HG03432 (cell line): ENCODE measurements around the gene NEK2.
"Not testable (repeated sequence)": the region's sequence is repeated elsewhere in the genome, so short reads cannot be mapped to it uniquely, and the experiment has no call there.

Source experiments
- ATAC-seq: cut with Tn5 transposase; IDR thresholded peaks from one replicate; pipeline ENCODE4 v1.9.1; 2021; ENCODE audit warnings: mild to moderate bottlenecking, moderate library complexity; ENCODE audit not compliant: unreplicated experiment

NEK2 gene

DNA sequence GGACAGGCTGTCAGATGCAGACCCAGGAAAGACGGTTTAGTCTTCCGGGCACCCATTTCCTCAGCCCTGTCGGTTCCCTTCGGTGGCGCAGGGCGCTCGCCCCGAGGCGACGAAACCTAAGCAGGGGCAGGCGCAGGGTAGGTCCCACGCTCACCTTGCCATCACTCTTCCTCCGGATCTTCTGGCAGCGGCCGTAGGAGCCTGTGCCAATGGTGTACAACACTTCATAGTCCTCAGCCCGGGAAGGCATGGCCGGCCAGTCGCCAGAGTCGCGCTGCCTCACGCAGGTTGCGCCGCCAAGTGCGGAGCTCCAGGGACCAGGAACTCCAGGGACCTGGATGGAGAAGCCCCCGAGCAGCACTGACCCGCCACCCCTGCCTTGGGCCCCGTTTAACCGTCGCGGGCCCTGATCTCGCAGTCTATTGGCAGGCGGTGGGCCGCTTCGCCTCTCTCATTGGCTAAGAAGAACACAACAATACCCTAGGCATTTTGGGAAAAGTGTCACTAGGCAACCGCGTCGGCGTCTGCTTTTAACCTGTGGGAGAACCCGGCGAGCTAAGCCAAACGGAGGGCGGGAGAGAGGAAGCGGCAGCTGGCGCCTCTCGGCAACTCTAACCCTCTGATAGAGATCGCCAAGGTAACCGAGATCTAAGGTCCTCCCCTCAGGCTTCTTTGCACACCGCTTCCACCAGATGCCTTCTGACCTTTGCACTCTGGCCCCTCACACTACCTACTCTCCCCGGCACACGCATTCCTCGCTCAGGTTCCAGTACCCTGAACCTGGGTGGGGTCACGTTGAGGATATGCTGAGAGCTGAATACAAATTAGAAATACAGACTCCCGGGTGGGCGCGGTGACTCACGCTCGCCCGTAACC lies at the start of gene NEK2:
NEK2 (minus strand) TSS at position 392 of the 876 bp plus-strand sequence; CDS start at position 250, 142 bp downstream.
- ATAC-seq: peak; percentile 96

DNA sequence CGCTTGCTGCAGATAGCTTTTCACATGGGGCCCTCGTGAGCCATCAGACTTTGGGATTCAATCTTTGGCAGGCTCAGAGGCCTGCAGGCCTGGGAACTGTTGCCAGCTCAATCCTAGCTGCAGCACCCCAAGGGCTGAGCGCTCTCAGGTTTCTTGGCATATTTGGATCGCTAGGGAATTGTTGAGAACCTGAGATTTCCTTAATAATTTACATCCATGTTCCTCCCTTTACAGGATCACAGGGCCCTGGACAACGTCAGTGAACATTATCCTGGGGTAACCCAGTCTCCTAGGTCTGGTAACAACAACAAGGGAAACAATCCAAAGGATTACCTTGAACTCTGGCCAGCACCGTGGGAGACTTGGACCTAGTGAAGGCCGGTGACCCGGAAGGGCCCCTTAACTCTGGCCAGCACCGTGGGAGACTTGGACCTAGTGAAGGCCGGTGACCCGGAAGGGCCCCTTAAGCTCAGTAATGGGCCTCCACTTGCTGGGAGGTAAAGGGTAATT lies 49.3 kb upstream of the NEK2 start:
- no peak for ATAC-seq

GRCh38 chr1:211723273-211723672 lies 47.9 kb upstream of the NEK2 start:
- no peak for ATAC-seq

GRCh38 chr1:211722277-211723175 lies 47.1 kb upstream of the NEK2 start:
- ATAC-seq: no peak

DNA sequence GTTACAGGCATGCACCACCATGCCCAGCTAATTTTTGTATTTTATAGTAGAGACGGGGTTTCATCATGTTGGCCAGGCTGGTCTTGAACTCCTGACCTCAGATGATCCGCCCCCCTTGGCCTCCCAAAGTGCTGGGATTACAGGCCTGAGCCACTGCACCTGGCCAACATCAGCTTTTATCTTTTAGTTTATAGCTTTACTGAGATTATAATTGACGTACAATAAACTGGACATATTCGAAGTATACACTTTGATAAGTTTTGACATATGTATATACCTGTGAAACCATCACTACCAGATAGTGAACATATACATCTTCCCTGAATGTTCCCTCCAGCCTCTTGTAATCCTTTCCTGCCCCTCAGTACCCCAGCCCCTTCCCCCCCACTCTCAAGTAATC lies 41.1 kb upstream of the NEK2 start:
- not testable (repeated sequence) for ATAC-seq

DNA sequence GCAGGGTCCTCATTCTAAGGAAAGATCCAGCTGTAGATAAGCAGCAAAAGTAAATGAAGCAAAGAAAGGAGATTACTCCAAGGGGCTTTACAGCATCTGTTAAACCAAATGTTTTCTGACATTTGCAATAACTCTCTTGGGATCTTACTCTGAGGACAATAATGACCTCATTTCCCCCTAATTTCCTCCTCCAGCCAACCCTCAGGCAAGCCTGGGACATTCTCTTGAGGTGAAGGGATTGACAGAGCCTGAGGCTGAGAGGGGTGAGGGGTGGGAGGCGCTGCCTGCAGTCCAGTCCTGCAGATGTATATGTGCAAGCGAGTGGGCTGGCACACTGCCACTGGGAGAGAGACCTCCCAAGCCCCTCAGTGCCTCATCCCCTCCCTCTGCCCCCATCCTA lies 40.5 kb upstream of the NEK2 start:
- no peak for ATAC-seq

DNA sequence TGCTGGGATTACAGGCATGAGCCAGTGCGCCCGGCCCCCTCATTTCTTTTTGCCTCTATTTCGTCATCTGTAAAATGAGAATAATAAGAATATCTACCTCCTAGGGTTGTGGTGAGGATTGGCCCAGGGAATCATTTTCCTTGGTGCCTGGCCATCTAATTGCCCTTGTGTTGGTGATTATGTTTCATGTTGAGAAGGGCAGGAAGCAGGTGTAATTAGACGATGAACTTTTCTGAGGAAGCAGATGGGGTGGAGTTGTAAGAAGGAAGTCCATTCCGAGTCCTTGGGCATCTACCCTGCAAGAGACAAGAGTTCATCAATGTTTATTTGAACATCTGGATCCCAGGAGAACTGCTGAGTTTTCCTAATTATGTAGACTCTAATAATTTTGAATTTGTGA lies 38.7 kb upstream of the NEK2 start:
- no peak for ATAC-seq

DNA sequence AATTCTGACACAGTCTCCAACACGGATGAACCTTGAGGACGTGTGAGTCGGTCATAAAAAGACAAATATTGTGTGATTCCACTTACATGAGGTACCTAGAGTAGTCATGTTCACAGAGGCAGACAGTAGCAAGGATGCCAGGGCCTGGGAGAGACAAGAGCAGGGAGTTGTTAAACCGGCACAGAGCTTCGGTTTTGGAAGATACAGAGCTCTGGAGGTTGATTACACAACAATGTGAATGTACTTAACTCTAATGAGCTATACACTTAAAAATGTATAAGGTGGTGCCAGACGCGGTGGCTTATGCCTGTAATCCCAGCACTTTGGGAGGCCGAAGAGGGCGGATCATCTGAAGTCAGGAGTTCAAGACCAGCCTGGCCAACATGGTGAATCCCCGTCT lies 37.8 kb upstream of the NEK2 start:
- no peak for ATAC-seq

- no peak for ATAC-seq
These were observed 35.9 kb upstream of the NEK2 start for GRCh38 chr1:211711315-211711705.

DNA sequence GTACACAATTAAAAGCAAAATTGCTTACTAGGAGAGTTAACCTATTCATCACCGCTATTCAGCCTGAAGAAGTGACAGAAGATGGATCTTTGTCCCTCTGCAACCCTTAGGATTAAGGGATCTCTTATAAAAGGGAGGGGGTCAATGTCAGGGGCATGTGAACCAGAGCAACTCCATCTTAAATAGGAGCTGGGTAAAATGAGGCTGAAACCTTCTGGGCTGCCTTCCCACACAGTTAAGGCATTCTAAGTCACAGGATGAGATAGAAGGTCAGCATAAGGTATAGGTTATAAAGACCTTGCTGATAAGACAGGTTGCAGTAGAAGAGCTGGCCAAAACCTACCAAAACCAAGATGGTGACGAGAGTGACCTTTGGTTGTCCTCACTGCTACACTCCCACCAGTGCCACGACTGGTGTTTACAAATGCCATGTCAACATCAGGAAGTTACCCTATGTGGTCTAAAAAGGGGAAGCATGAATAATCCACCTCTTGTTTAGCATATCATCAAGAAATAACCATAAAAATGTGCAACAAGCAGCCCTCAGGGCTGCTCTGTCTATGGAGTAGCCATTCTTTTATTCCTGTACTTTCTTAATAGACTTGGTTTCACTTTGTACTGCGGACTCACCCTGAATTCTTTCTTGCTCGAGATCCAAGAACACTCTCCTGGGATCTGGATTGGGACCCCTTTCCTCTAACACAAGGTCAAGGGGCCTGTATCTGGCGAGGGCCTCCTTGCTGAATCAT lies 35.3 kb upstream of the NEK2 start:
- no peak for ATAC-seq

DNA sequence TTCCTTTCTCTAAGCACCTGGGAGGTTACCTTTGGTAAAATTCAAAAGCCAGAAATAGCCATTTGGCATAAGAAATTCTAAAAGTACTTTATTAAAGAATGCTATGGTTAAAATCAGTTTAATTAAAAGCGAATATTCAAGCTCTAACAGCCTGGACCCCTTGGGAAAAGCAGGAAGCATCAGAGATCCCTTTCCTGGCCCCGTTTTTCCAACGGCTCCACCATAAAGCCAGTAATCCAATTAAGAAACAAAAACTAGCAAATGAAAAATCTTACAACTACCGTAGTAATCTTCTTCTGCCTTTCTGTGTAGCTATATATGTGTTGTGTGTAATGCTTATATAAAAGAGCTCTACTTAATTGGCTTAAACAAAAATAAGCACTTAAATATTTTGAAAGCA lies 33.5 kb upstream of the NEK2 start:
- ATAC-seq: no peak

GRCh38 chr1:211708006-211708405 lies 32.6 kb upstream of the NEK2 start:
- ATAC-seq: no peak

DNA sequence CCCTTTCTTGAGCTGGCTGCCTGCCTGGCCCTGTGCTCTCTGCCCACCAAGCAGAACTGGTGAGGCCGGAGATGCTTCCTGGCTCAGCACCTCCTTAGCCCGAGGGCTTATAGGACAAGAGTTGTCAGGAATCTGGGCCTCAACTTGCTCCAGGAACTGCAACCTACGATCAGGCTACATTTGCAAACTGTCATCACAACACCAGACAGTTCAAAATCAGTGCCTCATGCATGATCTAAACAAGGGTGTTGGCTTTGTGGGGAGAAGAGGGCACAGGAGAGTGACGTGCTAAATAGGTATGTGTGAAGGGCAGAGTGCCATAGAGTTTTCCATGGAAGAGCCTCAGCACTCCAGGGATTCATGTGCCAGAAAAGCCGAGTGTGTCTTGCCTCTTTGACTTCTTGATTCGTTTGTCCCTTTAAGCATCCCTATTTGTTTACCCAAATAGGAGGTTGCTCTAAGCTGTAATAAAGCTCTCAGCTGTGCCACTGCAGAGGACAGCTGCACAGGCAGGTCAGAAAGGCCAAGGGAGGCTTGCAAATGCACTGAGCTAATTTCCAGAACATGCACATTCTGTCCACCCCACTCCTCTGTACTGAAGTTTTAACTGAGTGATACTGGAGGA lies 30.2 kb upstream of the NEK2 start:
- ATAC-seq: no peak

GRCh38 chr1:211704543-211704942 lies 29.1 kb upstream of the NEK2 start:
- no peak for ATAC-seq

DNA sequence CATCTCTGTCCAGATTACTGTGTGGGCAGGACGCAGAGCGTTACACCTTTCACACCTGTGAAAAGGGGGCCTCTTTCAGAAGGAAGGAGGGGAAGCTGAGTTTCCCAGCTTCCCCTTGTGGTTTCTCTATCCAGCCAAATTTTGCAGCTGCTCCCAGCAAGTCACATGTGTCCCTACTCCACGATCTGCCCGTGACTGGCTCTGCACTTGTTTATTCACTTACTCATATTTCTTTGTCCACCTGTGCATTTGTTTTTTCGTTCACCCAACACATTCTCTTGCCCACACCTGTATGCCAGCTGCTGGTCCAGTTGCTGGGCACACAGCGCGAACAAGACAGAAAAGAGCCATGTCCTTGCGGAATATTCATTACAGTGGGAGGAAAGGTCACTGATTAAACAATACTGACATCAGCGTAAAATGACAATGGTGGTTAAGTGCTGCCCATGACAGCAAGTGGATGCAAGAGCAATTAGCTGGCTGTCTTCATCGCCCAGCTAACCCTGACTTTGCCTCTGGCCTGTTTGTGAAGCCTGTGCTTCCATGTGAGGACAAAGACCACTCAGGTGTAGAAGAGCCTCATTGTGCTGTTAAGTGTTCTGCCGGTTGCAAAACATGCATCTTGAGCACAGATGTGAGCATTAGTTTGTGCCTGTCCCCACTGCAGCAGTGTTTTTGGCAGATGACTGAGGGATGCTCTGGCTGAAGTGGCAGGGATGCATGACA lies 28.6 kb upstream of the NEK2 start:
- no peak for ATAC-seq

DNA sequence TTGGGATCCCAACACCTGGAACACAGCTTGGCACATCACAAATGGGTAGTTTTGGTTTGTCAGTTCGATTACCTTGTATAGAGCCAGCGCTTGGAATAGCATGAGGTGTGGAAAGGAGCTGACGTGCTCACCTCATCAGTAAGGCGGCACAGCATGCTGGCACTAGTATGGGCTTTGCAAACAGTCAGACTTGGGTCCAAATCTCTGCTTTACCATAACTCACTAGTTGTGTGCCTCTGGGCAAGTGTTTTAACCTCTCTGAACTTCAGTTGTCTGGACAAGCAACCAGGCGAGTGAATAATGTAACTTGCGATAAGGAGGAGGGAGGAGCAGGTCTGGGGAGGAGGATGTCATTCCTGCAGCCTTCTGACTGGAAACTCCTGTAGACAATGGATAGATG lies 26.3 kb upstream of the NEK2 start:
- ATAC-seq: no peak

DNA sequence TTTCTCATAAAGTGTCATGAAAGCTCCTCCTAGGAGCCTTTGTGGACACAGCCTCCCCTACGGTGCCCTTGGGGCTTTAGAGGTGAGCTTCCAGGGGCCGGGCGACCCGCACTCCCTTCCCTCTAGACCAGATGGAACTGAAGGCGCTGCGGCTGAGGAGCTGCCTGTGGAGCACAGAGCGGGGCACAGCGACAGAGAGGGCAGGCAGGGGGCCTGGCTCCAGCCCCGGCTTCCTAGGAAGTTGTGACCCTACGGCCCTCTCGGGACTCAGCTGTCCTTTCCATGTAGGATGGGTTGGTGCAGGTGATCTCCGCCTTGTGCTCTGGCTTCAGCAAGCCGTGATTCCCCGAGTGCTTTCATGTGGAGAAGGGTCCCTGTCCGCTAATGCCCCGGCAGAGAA lies 23.6 kb upstream of the NEK2 start:
- ATAC-seq: no peak

DNA sequence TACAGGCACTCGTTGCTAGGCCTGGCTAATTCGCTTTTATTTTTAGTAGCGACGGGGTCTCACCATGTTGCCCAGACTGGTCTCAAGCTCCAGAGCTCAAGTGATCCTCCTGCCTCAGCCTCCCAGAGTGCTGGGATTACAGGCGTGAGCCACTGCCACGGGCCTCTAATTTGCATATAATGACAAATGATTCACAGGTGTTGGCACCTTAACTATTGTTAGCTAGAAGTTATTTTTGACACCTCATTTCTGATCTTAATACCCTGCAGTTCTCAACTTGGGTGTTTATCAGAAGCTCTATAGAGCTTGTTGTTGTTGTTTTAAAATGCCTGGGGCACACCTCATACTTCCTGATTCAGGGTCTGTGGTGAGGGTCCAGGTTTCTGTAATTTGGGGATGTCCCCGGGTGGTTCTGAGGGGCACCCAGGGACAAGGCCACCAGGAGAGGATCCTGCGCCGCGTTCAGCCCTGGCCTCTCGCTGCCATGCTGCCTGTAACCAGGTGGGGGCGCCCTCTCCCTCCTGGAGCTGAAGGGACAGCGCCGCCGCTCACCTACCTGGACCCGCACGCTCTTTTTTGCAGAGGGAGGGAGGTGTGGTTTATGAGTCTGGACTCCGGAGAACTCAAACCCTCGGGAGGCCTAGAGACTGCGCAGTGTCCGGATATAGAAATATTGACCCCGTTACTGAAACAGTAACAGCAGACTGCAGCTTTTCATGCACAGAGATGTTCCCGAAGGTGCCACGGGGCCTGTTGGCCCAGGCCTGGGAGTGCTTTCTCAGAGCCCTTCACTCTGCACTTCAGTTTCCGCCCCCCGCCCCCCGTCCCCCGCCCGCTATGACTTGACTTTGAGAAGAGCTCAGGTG lies 23.0 kb upstream of the NEK2 start:
- peak; percentile 46 for ATAC-seq

DNA sequence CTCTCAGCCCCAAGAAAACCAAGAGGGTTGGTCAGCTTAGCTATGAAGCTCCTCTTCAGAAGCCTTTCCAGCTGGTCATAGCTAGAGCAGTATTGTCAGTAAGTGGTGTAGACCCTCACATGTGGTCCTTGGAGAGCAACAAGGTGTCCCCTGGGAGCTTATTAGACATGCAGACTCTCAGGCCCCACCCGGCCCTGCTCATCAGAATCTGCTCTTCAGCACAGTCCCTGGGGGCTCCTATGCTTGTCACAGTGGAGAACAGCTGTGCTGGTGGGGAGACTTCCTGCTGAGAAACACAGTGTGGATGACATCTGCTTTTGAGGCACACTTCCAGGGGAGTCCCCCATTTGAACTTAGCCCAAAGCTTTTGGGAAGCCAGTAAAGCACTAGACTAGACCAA lies 21.9 kb upstream of the NEK2 start:
- ATAC-seq: peak; percentile 84
